Gastrocnemius medialis (tissue), 4 donors: ENCODE data around the gene SAMD8.

Experiments
- CTCF ChIP-seq, 5 experiments: fragments of 450-650 bp in 3 of 5; fragments of 200-600 bp in 2 of 5; sonication (generic) in 2 of 5; IDR thresholded peaks in 4 of 5; conservative IDR thresholded peaks in 1 of 5; 1 replicate in 4 of 5; 2 replicates in 1 of 5; pipeline ENCODE4 v1.5.1; 2016 to 2019; ENCODE audit warnings: antibody characterized with exemption in 5 of 5, mild to moderate bottlenecking in 3 of 5, moderate library complexity in 3 of 5
- POLR2A ChIP-seq, 2 donors: fragments of 450-650 bp; IDR thresholded peaks; one replicate each; pipeline ENCODE4 v1.6.1; 2017; ENCODE audit warnings: antibody characterized with exemption in 2 of 2, mild to moderate bottlenecking in 2 of 2, moderate library complexity in 2 of 2

- no peak for TF ChIP-seq CTCF (IDR thresholded peaks at IDR 0.05 in 4 of 5, conservative IDR thresholded peaks at IDR 0.05 in 1 of 5)
- TF ChIP-seq POLR2A (IDR thresholded peaks at IDR 0.05), result no peak
Observed at GRCh38 chr10:75179657-75180177, 68.3 kb downstream of the SAMD8 start.
